ENCODE measurements around the gene TUSC2.

TUSC2 gene

GRCh38 chr3:50298836-50299637 is 29.0 kb downstream of the TUSC2 start, which contains the start of the genes HYAL3 and NAA80:
Gene HYAL3 (minus strand): TSS chr3:50299405. CDS start chr3:50295602, 3,803 bp downstream.
Gene NAA80 (minus strand): TSS chr3:50299405. CDS start chr3:50297463, 1,942 bp downstream.
- DNase-seq (ENCODE audit: low read depth), result peak; percentile 100
- peak within 1 kb of the TSS; percentile 61 for H3K4me3 ChIP-seq (ENCODE audit: low read depth, low read length)
- peak; percentile 33 for TF ChIP-seq CTCF (conservative IDR thresholded peaks at IDR 0.05; ENCODE audit: low read depth, low read length)

- peak overlapping the region; percentile 61 for H3K4me3 ChIP-seq (ENCODE audit: low read depth, low read length)
- TF ChIP-seq CTCF (conservative IDR thresholded peaks at IDR 0.05; ENCODE audit: low read depth, low read length), result peak; percentile 42
- peak; percentile 26 for DNase-seq (ENCODE audit: low read depth)
Measured at GRCh38 chr3:50297896-50298725, 29.9 kb downstream of the TUSC2 start.

- DNase-seq (ENCODE audit: low read depth), result no peak
- no peak for TF ChIP-seq CTCF (conservative IDR thresholded peaks at IDR 0.05; ENCODE audit: low read depth, low read length)
- H3K4me3 ChIP-seq (ENCODE audit: low read depth, low read length), result no peak overlapping the region
Measured at GRCh38 chr3:50297384-50297775, 30.6 kb downstream of the TUSC2 start.

GRCh38 chr3:50296721-50297383 is 31.2 kb downstream of the TUSC2 start:
- no peak for TF ChIP-seq CTCF (conservative IDR thresholded peaks at IDR 0.05; ENCODE audit: low read depth, low read length)
- DNase-seq (ENCODE audit: low read depth), result no peak
- H3K4me3 ChIP-seq (ENCODE audit: low read depth, low read length), result no peak overlapping the region

GRCh38 chr3:50295553-50296431 is 32.2 kb downstream of the TUSC2 start:
- no peak for TF ChIP-seq CTCF (conservative IDR thresholded peaks at IDR 0.05; ENCODE audit: low read depth, low read length)
- no peak for DNase-seq (ENCODE audit: low read depth)
- H3K4me3 ChIP-seq (ENCODE audit: low read depth, low read length), result no peak overlapping the region

All from choroid plexus epithelial cell (primary cell).